Panc1 (cell line): Measurements from ENCODE around the gene ANK3. TPM values are rescaled to one million over a fixed set of nuclear protein-coding genes. Genes with fewer than 3 reads are reported as not detected.

Experiments used
- ATAC-seq: fragments of 200-7000 bp; cut with Tn5 transposase; 2 replicates; pipeline ENCODE4 v1.9.1; 2020; ENCODE audit warnings: mild to moderate bottlenecking, moderate library complexity
- BruUV-seq: library from RNA; stranded (reverse); fragments of 400-500 nt; replicated peaks from 2 replicates; lab custom pipeline; 2021; lab: Mats Ljungman, UMichigan
- CTCF ChIA-PET: fragments of 300-600 bp; sonication (Branson Sonifier 250); formaldehyde crosslinking; loops from one replicate; lab custom pipeline; 2022; ENCODE audit warnings: antibody characterized with exemption; lab: Charles Lee
- POLR2A ChIA-PET: fragments of 300-600 bp; sonication (Branson Sonifier 250); formaldehyde crosslinking; loops from one replicate; lab custom pipeline; 2022; ENCODE audit warnings: antibody characterized with exemption; lab: Charles Lee
- DNase-seq: peaks from one replicate; pipeline ENCODE4 v3.0.0-alpha.2; 2010; ENCODE audit warnings: low read depth, low spot score
- H3K27ac ChIP-seq: 2 replicates; pipeline ENCODE4 v1.5.1; 2011; ENCODE audit warnings: mild to moderate bottlenecking, low read length, inconsistent platforms
- H3K27me3 ChIP-seq: fragments of 200-500 bp; sonication (Bioruptor generic); 2 replicates; pipeline ENCODE4 v1.6.0; 2014; ENCODE audit warnings: low read length, inconsistent platforms; ENCODE audit not compliant: control insufficient read depth, insufficient read depth
- H3K36me3 ChIP-seq: fragments of 200-500 bp; sonication (Bioruptor generic); 2 replicates; pipeline ENCODE4 v1.5.1; 2014; ENCODE audit warnings: inconsistent platforms, mild to moderate bottlenecking, low read length, moderate library complexity; ENCODE audit not compliant: control insufficient read depth, insufficient read depth
- H3K4me1 ChIP-seq: 2 replicates; pipeline ENCODE4 v1.5.1; 2011; ENCODE audit warnings: inconsistent platforms, mild to moderate bottlenecking, low read length, moderate library complexity; ENCODE audit not compliant: control insufficient read depth, insufficient read depth
- H3K4me3 ChIP-seq, 2 experiments: 2 replicates each; pipeline ENCODE4 v1.5.1; 2011 to 2012; ENCODE audit warnings: low read depth in 2 of 2, low read length in 2 of 2, mild to moderate bottlenecking in 2 of 2, inconsistent platforms in 1 of 2, moderate library complexity in 1 of 2
- H3K9me3 ChIP-seq: fragments of 200-500 bp; sonication (Bioruptor generic); 2 replicates; pipeline ENCODE4 v1.5.1; 2014; ENCODE audit warnings: low read depth, mild to moderate bottlenecking, inconsistent platforms, low read length, moderate library complexity; ENCODE audit not compliant: control insufficient read depth, insufficient read depth
- CTCF ChIP-seq: fragments of 450-650 bp; IDR thresholded peaks from 2 replicates; pipeline ENCODE4 v1.5.1; 2017; ENCODE audit warnings: mild to moderate bottlenecking
- POLR2AphosphoS5 ChIP-seq: IDR thresholded peaks from 2 replicates; pipeline ENCODE4 v1.6.1; 2012; ENCODE audit warnings: mild to moderate bottlenecking, low read depth, low read length, moderate library complexity
- REST ChIP-seq, 2 experiments: IDR thresholded peaks; 2 replicates each; pipeline ENCODE4 v1.6.1; 2011 to 2012; ENCODE audit warnings: low read depth in 2 of 2, control low read depth in 1 of 2, low read length in 1 of 2, mild to moderate bottlenecking in 1 of 2, moderate library complexity in 1 of 2; ENCODE audit not compliant: insufficient read depth in 1 of 2
- SIN3A ChIP-seq: IDR thresholded peaks from 2 replicates; pipeline ENCODE4 v1.6.1; 2012; ENCODE audit warnings: low read depth, mild to moderate bottlenecking, low read length, moderate library complexity, borderline replicate concordance; ENCODE audit not compliant: insufficient read depth
- TCF7L2 ChIP-seq: IDR thresholded peaks from 2 replicates; pipeline ENCODE4 v1.6.1; 2011; ENCODE audit warnings: mild to moderate bottlenecking, low read depth, low read length, inconsistent platforms
- in situ Hi-C: cut with HindIII; loops from 2 replicates; pipeline ENCODE4 v1.10.0; 2016; ENCODE audit warnings: low sequenced_read_pairs, low pct_unique_long_range_greater_than_20kb
- intact Hi-C: fragments of 100-400 bp; cut with micrococcal nuclease; formaldehyde crosslinking; loops from one replicate; pipeline ENCODE4 v1.10.0; 2022; ENCODE audit not compliant: unreplicated experiment
- total RNA-seq: library from RNA; stranded (reverse); gene quantifications from one replicate; pipeline ENCODE4 v1.2.1, GENCODE V29; 2021; ENCODE audit not compliant: unreplicated experiment

Gene ANK3
- total RNA-seq, 1 experiment from 2014 or later: 2.5 TPM

- no peaks in the 10 kb centered on the region for H3K4me1 ChIP-seq
- DNase-seq (no peak), ATAC-seq (no peak)
- TF ChIP-seq REST (IDR thresholded peaks at IDR 0.05; ENCODE audit: insufficient read depth in 1 of 2, low read depth in 2 of 2, low read length in 1 of 2): no peak
- TF ChIP-seq POLR2AphosphoS5: no peak
- TF ChIP-seq TCF7L2: no peak
- TF ChIP-seq CTCF: no peak
- TF ChIP-seq SIN3A: no peak
- H3K36me3 ChIP-seq: no peaks in the 10 kb centered on the region
- intact Hi-C loops (no loop called here), in situ Hi-C loops (no loop called here)
- no peak overlapping the region for H3K27ac ChIP-seq
- no peak overlapping the region for H3K4me3 ChIP-seq
- ChIA-PET CTCF (no interaction called here), POLR2A (no interaction called here)
- BruUV-seq: no TSS peak
- H3K27me3 ChIP-seq: peaks cover 7% of the 10 kb centered on the region; the same call in 1 of the 2 replicates
- no peaks in the 10 kb centered on the region for H3K9me3 ChIP-seq
Measured at GRCh38 chr10:60428387-60428737, 38.7 kb upstream of the ANK3 start.

- CTCF ChIA-PET: no interaction called here
- H3K27me3 ChIP-seq: peaks cover 7% of the 10 kb centered on the region; the same call in 1 of the 2 replicates
- H3K27ac ChIP-seq: no peak overlapping the region
- no peak for TF ChIP-seq TCF7L2
- TF ChIP-seq CTCF: no peak
- no peak for TF ChIP-seq POLR2AphosphoS5
- no peak for TF ChIP-seq SIN3A
- no peak for TF ChIP-seq REST (IDR thresholded peaks at IDR 0.05; ENCODE audit: insufficient read depth in 1 of 2, low read depth in 2 of 2, low read length in 1 of 2)
- intact Hi-C loops: no loop called here
- no peak overlapping the region for H3K4me3 ChIP-seq
- in situ Hi-C loops: no loop called here
- no peak for ATAC-seq
- POLR2A ChIA-PET: no interaction called here
- no TSS peak for BruUV-seq
- no peaks in the 10 kb centered on the region for H3K36me3 ChIP-seq
- H3K9me3 ChIP-seq: no peaks in the 10 kb centered on the region
- DNase-seq: no peak
- no peaks in the 10 kb centered on the region for H3K4me1 ChIP-seq
Measured at GRCh38 chr10:60427709-60428386, 38.2 kb upstream of the ANK3 start.
